AG08396 (cell line): Measurements from ENCODE around the gene CHI3L1.

Source experiments
- DNase-seq: peaks from one replicate; pipeline ENCODE4 v3.0.0; 2012; ENCODE audit warnings: low spot score, mixed read lengths

The CHI3L1 gene

DNA sequence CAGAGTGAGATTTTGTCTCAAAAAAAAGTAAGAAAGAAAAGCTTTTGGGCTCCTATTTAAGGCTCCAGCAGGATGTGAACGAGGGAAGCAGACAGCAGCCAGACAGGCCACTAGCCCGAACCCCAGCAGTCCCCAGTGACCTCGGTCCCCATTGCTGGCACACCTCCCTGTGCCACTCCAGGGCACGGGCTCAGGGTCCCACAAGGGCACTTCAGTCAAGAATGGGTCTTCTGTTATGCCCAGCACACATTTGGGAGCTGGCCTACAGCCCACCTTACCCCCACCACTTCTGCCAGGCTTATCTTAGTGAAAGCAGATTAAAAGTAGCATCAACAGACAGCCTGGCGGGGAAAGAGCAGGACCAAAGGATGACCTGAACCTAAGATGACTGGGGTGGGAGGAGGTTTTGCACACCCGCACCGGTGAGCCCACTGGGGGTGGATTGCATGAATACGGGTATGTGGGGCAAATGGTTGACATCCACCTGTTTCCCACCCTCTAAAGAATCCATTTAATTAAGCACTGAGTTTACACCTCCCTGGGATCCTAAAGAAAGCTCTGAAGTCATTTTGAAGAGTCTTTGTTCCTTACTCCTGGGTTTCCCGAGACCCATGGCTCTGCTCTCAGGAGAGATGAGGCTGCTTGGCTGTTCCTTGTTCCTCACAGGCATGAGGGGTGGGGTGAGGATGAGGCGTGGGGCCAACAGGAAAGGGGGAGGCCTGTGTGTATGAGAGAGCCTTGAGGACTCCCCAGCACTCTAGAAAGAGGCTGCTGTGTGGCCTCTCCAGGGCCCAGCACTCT, 4.7 kb downstream of the CHI3L1 start:
- DNase-seq: no peak

DNA sequence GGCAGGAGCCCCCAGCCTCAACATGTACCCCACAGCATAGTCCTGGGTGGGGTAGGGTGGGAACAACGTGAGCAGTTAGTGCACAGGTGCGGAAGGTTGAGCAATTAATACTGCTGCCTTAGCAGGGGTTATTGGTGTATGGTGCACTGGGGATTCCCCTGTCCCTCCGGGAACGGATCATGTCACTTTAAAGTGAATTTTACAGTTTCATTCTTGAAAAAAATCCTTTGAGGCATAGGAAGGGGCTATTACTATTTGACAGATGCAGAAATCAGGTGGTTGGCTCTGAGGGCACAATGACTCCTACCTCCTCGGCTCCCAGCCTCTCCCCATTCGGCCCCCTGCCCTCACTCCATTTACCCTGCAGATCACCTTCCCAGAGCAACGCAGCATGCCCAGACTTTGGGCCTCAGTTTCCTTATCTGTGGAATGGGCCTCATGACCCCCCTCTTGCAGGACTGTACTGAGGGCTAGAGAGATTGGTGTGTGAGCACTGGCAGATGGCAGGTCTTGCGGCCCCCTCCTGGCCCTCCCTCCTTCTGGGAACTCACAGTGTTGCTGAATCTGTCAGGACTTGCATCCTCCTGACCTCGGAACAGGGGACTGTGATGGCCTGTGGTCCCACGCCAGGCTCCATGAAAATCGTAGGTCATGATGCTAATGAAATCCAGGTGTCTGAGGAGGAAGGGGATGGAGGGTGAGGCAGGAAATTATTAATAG, 5.7 kb downstream of the CHI3L1 start:
- no peak for DNase-seq

DNA sequence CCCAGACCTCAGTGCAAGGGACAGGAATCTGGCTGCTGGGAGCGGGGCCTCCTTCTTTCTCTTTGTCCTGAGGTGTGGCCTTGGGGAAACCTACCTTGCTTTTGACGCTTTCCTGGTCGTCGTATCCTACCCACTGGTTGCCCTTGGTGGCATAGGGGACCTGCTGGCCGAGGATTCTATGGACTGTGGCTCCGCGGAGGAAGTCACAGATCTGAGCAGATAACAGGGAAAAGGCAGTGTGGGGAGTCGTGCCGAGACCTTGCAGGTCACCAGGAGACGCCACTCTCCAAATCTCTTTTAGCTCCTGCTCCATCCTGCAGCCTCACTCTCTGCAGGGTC, 6.9 kb downstream of the CHI3L1 start:
- no peak for DNase-seq

DNA sequence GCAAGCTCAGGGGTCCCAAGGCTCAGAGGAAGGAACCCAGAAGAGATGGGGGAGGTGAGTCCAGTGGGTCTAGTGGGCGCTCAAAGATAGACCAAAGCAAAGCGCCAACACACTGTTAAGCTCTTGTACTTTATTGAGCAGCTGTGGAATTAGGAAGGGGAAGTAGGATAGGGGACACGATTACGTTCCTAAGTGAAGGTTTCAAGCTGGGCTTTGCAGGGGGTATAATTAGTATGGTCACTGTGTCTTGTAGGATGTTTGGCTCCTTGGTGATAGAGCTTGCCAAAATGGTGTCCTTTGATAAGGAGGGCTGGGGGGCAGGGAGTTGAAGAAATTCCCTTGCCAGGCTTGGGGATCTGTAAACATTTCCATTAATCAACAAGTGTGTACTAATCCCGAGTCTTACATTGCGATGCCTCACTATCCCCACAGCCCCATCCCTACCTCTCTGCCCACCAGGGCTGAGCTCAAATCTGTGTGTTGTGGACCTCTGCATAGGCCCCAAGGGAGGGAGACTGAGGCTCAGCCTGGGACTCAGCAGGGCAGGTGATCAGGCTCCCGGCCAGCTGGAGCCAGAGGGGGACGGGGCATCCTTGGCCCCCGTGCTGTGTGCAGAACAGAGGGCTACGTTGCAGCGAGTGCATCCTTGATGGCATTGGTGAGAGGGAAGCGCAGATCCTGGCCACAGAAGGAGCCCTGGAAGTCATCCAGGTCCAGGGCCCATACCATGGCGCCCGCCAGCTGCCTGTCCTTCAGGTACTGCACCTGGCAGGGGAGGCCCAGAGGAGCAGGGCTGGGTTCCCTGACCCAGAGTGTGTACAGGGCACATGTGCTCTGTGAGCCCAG, 7.5 kb downstream of the CHI3L1 start:
- DNase-seq: no peak

DNA sequence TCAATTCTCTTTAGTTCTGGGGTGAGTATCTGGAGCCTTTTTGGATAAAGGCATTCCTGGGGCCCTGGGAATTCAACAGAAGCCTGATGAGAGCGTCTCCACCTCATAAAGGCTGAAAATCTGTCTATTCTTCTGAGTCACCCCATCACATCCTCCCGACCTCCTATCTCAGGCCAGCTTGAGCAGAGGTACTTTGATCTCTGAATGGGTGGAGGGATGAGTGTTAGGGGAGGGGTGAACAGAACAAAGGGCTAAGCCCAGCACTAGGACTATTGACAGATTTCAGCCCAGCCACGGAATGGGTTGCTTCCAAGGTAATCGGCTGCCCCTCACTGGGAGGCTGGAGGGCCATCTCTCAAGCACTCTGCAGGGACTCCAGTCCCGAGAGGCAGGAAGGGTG, 8.4 kb downstream of the CHI3L1 start:
- no peak for DNase-seq

DNA sequence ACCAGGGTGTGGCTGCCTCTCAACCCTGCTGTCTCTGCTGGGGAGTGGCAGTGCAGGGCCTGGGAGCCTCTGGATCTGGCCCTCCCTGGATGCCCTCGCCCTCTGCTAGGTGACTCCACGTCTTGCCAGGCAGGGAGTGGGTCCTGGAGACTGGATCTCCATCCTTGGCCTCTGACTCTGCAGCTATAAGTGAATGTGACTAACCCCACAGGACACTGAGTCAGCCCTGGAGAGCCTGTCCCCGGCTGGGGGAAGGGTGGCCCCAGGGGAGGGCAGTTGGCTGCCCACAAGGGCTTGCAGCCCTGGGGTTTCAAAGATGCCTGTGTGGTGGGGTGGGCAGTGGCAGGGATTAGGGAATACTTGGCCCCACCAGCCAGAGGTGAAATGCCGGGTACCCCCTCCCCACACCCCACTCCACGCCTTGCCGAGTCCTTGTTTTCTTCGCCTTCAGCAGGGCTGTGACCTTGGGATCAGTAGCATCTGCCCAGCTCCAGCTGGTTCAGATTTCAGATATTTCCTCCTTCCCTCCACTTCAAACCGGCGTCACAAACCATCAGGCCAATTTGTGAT, 8.9 kb downstream of the CHI3L1 start:
- peak; percentile 70 for DNase-seq

DNA sequence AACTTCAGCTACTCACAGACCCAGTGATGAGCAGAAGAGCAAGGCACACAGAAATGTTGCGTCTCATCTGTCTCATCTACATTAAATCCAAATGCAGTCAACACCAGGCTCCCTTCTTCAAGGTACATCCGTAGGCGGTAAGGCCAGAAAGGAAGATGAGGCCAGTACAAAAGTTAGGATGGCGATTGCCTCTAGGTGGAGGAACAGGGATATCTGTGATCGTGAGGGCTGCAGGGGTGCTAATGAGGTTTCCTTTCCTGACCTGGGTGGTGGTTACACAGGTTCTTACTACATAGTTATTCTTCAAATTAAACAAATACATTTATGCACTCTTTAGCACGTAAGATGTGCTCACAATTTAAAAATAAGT, 9.5 kb downstream of the CHI3L1 start:
- no peak for DNase-seq

DNA sequence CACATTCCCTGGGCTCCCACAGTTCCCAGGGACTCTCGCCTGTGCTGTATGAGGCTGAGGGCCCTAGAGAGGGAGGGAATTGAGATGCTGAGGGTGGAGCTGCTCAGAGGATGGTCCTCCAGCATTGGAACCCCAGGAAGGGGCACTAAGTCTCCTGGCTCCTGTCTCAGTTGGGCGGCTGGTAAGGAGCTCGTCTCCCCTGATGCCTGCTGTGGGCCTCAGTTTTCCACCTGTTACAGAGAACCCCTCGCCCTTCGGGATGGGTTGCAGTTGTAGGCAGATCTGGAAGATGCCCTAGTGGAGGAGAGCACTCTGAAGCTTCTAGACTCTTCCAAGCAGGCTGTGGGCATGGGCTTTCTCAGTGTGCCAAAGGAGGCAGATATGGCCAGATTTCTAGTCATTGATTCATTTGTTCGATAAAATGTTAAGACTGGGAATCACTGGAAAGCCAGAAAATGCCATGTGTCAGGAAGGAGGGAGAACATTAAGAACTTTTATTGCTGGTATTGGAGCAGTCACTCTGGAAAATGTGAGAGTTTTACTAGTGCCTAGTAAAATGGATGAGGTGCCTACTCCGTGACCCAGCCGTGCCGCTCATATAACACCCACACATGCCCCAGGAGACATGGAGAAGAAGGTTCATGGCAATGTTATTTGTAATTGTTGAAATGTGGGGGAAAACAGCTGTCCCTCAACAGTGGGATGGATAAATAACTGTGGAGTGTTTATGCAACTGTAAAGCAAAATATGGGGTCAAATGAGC, 10.1 kb downstream of the CHI3L1 start:
- no peak for DNase-seq

DNA sequence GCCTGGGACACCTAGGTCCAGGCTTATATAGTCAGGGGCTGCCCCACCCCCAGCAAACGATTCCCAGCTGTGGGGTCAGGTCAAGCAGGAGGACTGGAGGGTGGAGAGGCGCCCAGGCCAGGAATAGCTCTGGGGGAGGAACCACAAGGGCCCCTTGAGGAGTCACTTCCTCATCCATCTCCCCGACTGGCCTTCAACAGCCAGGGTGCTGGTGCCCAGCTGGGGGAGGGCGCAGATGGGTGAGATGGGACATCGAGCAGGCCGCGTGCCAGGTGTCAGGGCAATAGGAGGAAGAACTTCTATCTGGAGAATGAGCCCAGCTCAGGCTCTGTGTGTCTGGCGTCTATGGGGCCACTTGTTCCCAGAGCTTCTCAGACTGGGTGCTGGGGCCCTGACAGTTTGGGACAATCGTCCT, 10.7 kb downstream of the CHI3L1 start:
- DNase-seq: no peak

DNA sequence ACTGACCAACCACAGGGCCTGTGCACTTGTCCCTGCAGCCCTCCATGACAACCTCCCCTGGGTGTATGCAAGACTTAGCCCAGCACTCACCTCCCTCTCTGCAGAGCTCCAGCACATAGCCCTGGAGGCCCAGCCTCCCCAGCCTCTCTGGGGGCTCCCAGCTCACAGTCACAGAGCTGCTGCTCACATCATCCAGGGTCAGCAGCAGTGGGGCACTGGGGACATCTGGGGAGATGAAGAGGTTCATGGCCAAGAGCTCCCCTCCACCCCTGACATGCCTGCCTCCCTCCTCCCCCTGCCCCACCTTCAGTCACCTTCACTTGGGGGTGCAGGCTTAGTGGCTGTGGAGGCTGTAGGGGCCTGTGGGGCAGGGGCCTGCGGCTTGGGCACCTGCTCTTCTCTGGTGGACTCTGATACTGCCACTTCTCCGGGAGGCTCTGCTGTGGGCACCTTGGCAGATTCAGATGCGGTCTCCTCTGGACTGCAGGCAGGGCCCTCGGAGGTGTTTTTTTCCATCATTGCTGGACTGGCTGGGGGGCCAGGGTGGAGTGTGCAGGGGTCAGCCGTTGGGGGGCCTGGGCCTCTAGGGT, 11.2 kb downstream of the CHI3L1 start, which contains the start of gene MYBPH:
MYBPH (minus strand) TSS at position 590 of the 590 bp plus-strand sequence; CDS start at position 519, 71 bp downstream.
- no peak for DNase-seq

DNA sequence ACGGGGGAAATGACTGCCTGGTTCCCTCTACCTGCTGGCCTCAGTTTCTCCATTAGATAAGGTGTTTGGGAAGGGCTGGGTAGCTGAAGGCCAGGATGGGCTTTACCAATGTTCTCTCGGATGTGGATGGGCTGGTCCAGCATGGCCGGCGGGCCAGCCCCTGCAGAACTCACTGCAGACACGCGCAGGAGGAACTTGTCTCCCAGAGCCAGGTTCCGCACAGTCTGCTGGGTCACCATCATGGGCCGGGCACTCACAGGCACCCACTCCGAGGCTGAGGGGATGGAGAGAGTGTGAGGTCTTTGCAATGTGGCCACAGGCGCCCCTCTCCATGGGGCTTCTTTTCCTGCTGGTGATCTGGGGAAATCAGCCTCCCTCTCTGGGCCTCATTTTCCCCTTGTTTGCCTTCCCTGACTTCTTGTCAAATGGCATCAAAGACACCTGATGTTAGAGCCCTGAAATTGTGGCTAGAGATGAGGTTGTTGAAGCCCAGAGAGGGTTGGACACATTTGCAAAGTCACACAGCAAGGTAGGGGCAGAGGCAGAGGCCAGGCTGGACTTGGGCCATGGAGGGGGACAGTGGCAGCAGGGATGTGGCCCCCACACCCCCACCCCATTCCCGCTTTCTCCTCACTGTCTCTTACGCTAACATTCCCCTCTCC, 12.0 kb downstream of the CHI3L1 start:
- DNase-seq: no peak

DNA sequence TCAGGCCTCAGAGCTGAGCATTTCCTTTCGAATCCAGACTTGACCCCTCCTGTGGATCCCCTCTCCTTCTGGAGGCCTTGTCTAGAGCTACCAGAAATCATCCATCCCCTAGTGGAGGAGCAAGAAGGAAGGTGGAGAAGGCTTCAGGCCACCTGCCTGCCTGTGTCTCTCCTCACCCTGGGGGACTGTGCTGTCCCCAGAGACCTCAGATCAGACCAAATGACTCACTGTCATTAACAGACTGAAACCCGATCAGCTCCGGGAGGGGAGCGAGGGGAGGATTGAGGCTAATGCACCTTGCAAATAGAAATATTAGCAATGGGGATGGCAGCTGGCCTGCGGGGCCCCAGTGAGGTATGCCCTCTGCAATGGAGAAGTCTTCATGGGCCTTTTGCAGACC, 12.9 kb downstream of the CHI3L1 start:
- no peak for DNase-seq

DNA sequence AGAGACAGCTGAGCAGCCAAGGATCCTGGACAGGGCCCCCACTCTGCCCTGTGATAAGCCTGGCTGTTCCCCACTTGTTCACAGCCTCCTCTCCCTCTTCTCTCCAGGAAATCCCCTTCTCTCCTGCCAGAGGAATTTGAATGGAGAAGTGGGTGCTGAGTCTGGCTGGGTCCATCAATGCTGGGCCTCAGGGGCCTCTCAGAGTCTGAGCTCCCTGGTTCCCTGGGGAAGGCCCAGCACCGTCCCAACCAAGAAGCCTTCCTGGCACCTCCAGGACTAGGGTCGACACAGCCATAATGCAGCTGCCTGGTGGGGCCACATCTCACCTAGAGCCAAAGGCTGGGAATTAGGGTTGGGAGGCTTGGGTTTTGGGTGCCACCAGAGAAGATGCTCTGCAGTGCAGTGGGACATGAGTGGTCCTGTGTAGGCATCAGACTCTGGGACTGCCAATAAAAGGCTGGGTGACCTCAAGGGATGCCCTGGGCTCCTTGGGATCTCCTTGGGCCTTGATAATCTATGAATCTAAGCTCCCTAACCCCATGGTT, 13.4 kb downstream of the CHI3L1 start:
- no peak for DNase-seq

DNA sequence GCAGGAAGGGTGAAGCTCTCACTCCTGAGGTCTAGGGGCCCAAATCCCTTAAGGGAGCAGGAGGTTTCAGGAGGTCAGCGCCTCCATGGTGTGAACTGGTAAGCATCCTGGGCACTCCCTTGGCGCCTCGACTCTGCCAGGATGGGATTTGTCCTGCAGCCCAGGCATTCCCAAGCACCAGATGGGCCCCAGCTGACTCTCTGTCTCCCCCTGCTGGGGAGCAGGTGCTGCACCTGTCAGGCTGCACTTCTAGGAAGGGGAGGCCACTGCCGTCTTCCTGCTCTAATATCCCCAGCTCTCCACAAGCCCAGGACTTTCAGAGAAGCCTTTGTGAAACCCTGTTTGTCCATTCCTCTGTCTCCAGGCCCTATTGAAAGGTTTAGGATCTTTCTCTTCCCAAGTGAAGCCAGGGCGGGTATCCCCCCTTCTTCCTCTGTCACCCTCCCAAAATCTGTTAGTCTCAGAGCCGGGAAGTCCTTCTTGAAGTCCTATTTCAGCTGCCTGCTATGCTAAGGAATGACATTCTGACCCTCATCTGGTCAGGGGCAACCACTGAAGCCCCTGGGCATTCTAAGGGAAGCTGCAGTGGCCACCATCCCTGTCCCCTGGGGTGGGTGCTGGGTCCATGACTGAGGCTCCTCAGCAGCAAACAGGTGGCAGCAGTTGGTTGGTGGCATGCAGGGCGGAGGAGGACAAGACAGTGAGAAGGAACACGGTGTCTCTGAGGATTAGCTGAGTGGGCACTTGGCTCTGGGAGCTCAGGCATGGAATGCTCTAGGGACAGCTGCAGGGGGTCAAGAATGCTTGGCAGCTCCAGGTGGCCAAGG, 14.1 kb downstream of the CHI3L1 start:
- peak; percentile 81 for DNase-seq

DNA sequence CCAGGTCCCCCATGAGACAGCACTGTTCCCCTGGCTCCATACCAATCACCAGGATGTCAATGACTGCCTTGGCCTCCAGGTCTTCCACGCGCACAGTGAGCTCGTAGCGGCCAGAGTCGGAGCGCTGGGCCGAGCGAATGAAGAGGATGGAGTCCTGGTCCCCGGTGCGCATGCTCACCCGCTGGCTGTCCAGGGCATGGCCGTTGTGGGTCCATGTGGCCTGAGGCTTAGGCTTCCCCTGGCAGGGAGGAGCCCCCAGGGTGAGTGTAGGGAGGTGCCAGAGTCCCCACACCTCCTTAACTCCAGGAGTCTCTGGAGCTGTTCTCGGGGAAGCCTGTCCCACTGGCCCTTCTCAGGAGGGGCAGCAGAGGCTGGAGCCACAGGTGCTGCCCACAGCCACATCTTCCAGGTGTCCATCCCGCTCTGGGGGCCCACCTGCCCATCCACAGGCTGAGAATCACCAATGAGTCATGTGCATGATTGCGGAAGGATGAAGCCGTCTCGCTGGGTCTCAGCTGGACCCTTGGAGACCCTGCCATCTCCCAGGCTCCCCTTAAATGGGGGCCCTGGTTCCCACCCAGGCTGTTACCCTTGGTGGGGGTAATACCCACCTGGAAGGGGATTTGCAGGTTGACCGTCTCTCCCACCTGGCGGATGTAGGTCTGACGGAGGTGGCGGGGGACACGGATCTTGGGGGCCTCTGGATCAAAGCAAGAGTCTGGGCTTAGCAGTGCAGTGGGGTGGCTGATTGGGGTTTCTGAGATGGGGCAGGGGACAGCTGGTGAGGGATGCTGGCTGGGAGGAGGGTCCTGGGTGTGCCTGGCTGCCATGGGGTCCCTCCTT, 14.9 kb downstream of the CHI3L1 start:
- DNase-seq: no peak

DNA sequence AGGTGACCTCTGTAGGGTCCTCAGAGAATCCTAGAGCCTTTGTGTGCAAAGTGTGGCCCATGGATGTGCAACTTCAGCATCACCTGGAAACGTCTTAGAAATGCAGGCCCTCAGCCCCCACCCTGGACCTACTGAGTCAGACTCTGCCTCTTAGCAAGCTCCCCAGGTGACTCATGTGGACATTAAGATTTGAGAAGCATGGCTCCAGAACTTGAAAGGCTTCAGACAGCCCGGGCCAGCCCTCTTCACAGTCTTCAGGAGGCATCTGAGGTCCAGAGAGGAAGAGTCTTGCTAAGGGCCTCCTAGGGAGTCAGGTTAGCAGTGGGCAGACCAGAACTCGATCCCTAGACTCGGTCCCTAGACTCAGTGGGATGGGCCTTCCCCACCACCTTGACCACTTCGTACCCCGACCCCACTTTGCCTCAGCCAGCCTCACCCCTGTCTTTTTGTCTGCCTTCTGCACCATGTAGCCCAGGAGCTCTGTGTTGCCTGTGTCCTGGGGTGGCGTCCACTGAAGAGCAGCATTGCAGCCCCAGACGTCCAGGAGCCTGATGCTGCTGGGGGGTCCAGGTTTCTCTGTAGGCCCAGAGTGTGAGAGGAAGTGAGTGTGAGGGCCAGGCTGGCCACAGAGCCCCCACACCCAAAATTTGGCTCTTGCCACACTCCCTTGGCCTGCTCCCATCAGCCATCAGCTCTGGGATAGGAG, 15.7 kb downstream of the CHI3L1 start:
- no peak for DNase-seq

DNA sequence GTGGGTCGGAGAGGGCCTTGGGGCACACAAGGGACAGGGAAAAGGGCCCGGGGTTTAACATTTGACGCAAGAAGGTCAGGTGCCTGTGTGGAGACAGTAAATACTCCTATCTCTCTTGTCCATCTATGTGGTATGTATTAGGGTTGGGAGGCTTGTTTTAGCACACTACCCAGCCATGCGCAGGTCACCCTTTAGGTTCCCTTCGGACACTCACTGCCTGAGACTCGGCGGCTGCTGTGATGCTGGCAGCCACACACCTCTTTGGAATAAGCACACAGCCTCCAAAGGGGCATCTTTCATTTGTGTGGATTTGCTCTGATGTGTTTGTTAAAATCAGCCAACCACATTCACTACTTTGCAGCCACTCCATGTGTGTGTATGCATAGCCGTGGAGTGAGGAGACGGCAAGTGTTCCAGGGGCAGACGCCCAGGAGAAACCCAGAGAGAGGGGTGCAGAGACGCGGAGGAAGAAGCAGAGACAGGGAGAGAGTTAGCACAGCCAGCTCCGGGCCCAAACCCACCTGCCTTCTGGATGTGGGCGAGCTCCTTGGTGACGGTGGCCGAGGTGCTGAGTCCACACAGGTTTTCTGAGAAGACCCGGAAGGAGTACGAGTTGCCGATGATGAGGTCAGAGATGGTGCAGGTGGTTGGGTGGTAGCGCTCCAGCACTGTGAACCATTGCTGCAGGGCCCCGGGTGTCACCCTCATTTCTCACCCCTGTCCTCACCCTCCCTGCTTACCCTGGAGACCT, 16.6 kb downstream of the CHI3L1 start:
- no peak for DNase-seq
